Measurements from ENCODE around the gene SMURF1.
"Not testable (repeated sequence)": the region's sequence is repeated elsewhere in the genome, so short reads cannot be mapped to it uniquely, and the experiment has no call there.

Gene SMURF1

GRCh38 chr7:99143853-99144672 lies at the start of gene SMURF1:
Gene SMURF1 (minus strand): TSS chr7:99144108. CDS start chr7:99143780, 328 bp downstream.
- DNase-seq (ENCODE audit: low read depth in 2 of 2), result peak; percentile 50 to 66

- no peak for DNase-seq (ENCODE audit: low read depth in 2 of 2)
These were observed 48.1 kb upstream of the SMURF1 start for GRCh38 chr7:99191869-99192596.

GRCh38 chr7:99190359-99191009 lies 46.6 kb upstream of the SMURF1 start:
- no peak for DNase-seq (ENCODE audit: low read depth in 2 of 2)

- no peak for DNase-seq (ENCODE audit: low read depth in 2 of 2)
These were observed 45.3 kb upstream of the SMURF1 start for GRCh38 chr7:99189222-99189621.

- DNase-seq (ENCODE audit: low read depth in 2 of 2), result no peak
These were observed 44.3 kb upstream of the SMURF1 start for GRCh38 chr7:99188221-99188620.

GRCh38 chr7:99184532-99185218 lies 40.8 kb upstream of the SMURF1 start:
- DNase-seq (ENCODE audit: low read depth in 2 of 2), result no peak

GRCh38 chr7:99180067-99180650 lies 36.3 kb upstream of the SMURF1 start:
- no peak for DNase-seq (ENCODE audit: low read depth in 2 of 2)

GRCh38 chr7:99177165-99177564 lies 33.3 kb upstream of the SMURF1 start:
- no peak for DNase-seq (ENCODE audit: low read depth in 2 of 2)

GRCh38 chr7:99173787-99174186 lies 29.9 kb upstream of the SMURF1 start:
- DNase-seq (ENCODE audit: low read depth in 2 of 2), result no peak

GRCh38 chr7:99171731-99172130 lies 27.8 kb upstream of the SMURF1 start:
- DNase-seq (ENCODE audit: low read depth in 2 of 2), result no peak

GRCh38 chr7:99170730-99171074 lies 26.8 kb upstream of the SMURF1 start:
- no peak for DNase-seq (ENCODE audit: low read depth in 2 of 2)

GRCh38 chr7:99170065-99170729 lies 26.3 kb upstream of the SMURF1 start:
- no peak for DNase-seq (ENCODE audit: low read depth in 2 of 2)

- DNase-seq (ENCODE audit: low read depth in 2 of 2), result no peak
These were observed 23.2 kb upstream of the SMURF1 start for GRCh38 chr7:99167072-99167471.

- DNase-seq (ENCODE audit: low read depth in 2 of 2), result no peak
These were observed 21.9 kb upstream of the SMURF1 start for GRCh38 chr7:99165816-99166215.

- DNase-seq (ENCODE audit: low read depth in 2 of 2), result not testable (repeated sequence)
These were observed 19.8 kb upstream of the SMURF1 start for GRCh38 chr7:99163669-99164068.

- no peak for DNase-seq (ENCODE audit: low read depth in 2 of 2)
These were observed 12.7 kb upstream of the SMURF1 start for GRCh38 chr7:99156649-99157048.

GRCh38 chr7:99155211-99155610 lies 11.3 kb upstream of the SMURF1 start:
- DNase-seq (ENCODE audit: low read depth in 2 of 2), result no peak

- DNase-seq (ENCODE audit: low read depth in 2 of 2), result no peak
These were observed 3.1 kb upstream of the SMURF1 start for GRCh38 chr7:99146979-99147378.

- DNase-seq (ENCODE audit: low read depth in 2 of 2), result peak in 1 of 2 donors; percentile 78
These were observed 421 bp downstream of the SMURF1 start for GRCh38 chr7:99143521-99143852.

GRCh38 chr7:99142727-99143520 lies 984 bp downstream of the SMURF1 start:
- peak; percentile 64 to 89 for DNase-seq (ENCODE audit: low read depth in 2 of 2)
